ENCODE results near the gene ZDHHC20.

Gene ZDHHC20

GRCh38 chr13:21446656-21447055 is 12.4 kb downstream of the ZDHHC20 start:
- peaks cover 0 to 58% (median 36%) of the 10 kb centered on the region in 11 experiments; a peak in 19 of 22 replicates for H3K36me3 ChIP-seq
- no peak for TF ChIP-seq Cebpa-rat (IDR thresholded peaks at IDR 0.05)

GRCh38 chr13:21445759-21446158 is 13.3 kb downstream of the ZDHHC20 start:
- H3K27me3 ChIP-seq: no peaks in the 10 kb centered on the region
- no peak for TF ChIP-seq Cebpa-rat (IDR thresholded peaks at IDR 0.05)
- H3K4me1 ChIP-seq: peaks cover 0 to 42% (median 0%) of the 10 kb centered on the region in 10 experiments; a peak in 7 of 20 replicates
- no peak overlapping the region for H3K9ac ChIP-seq
- no peak overlapping the region for H3K4me3 ChIP-seq
- peaks cover 0 to 34% (median 7%) of the 10 kb centered on the region in 11 experiments; a peak in 8 of 22 replicates for H4K20me1 ChIP-seq
- peaks cover 0 to 80% (median 59%) of the 10 kb centered on the region in 11 experiments; a peak in 19 of 22 replicates for H3K9me3 ChIP-seq (replicated peaks in 1 of 11)
- H3K36me3 ChIP-seq: peaks cover 0 to 49% (median 30%) of the 10 kb centered on the region in 11 experiments; a peak in 20 of 22 replicates
- H3K27ac ChIP-seq: no peak overlapping the region
- no peak overlapping the region for H3K4me2 ChIP-seq

More at GRCh38 chr13:21446656-21447055, 12.4 kb downstream of the ZDHHC20 start:
- no peak overlapping the region for H3K27ac ChIP-seq
- H3K9me3 ChIP-seq (replicated peaks in 1 of 11): peaks cover 0 to 81% (median 61%) of the 10 kb centered on the region in 11 experiments; a peak in 20 of 22 replicates
- no peak overlapping the region for H3K4me3 ChIP-seq
- H3K27me3 ChIP-seq: no peaks in the 10 kb centered on the region
- no peak overlapping the region for H3K4me2 ChIP-seq
- peaks cover 0 to 34% (median 7%) of the 10 kb centered on the region in 11 experiments; a peak in 8 of 22 replicates for H4K20me1 ChIP-seq
- H3K9ac ChIP-seq: no peak overlapping the region
- H3K4me1 ChIP-seq: peaks cover 0 to 42% (median 0%) of the 10 kb centered on the region in 10 experiments; a peak in 7 of 20 replicates

- H3K27me3 ChIP-seq: no peaks in the 10 kb centered on the region
- no peak overlapping the region for H3K9ac ChIP-seq
- peaks cover 0 to 54% (median 34%) of the 10 kb centered on the region in 11 experiments; a peak in 20 of 22 replicates for H3K36me3 ChIP-seq
- TF ChIP-seq Cebpa-rat (IDR thresholded peaks at IDR 0.05): no peak
- peaks cover 0 to 34% (median 7%) of the 10 kb centered on the region in 11 experiments; a peak in 7 of 22 replicates for H4K20me1 ChIP-seq
- H3K27ac ChIP-seq: no peak overlapping the region
- no peak overlapping the region for H3K4me3 ChIP-seq
- H3K9me3 ChIP-seq (replicated peaks in 1 of 11): peaks cover 12 to 86% (median 67%) of the 10 kb centered on the region in 11 experiments
- H3K4me1 ChIP-seq: peaks cover 0 to 45% (median 0%) of the 10 kb centered on the region in 10 experiments; a peak in 7 of 20 replicates
- H3K4me2 ChIP-seq: peak overlapping the region in 2 of 11 experiments; percentile 9 to 38; a peak in 3 of 22 replicates
Measured at GRCh38 chr13:21443171-21443570, 15.9 kb downstream of the ZDHHC20 start.

- peaks cover 0 to 68% (median 56%) of the 10 kb centered on the region in 11 experiments; a peak in 20 of 22 replicates for H3K36me3 ChIP-seq
- TF ChIP-seq Cebpa-rat (IDR thresholded peaks at IDR 0.05): no peak
- H3K27me3 ChIP-seq: no peaks in the 10 kb centered on the region
- peak overlapping the region in 4 of 11 experiments; percentile 38 to 80 (median 58); a peak in 8 of 22 replicates for H3K4me2 ChIP-seq
- H3K4me1 ChIP-seq: peaks cover 0 to 63% (median 6%) of the 10 kb centered on the region in 10 experiments; a peak in 9 of 20 replicates
- peak overlapping the region in 5 of 11 experiments; percentile 15 to 79 (median 71); a peak in 8 of 22 replicates for H3K27ac ChIP-seq
- H3K9me3 ChIP-seq (replicated peaks in 1 of 11): peaks cover 49 to 99% (median 88%) of the 10 kb centered on the region in 11 experiments
- H3K4me3 ChIP-seq: no peak overlapping the region
- peak overlapping the region in 2 of 11 experiments; percentile 14 to 25; a peak in 2 of 22 replicates for H3K9ac ChIP-seq
- H4K20me1 ChIP-seq: no peaks in the 10 kb centered on the region; a peak in 1 of 22 replicates
Measured at GRCh38 chr13:21436582-21436981, 22.5 kb downstream of the ZDHHC20 start.

GRCh38 chr13:21435687-21436151 is 23.4 kb downstream of the ZDHHC20 start:
- Histone ChIP-seq H4K20me1 (no peaks in the 10 kb centered on the region; a peak in 1 of 22 replicates), H3K4me3 (peak overlapping the region in 1 of 10 experiments; percentile 15; a peak in 1 of 20 replicates), H3K27ac (peak overlapping the region in 5 of 11 experiments; percentile 56 to 79 (median 71); a peak in 9 of 22 replicates), H3K9ac (peak overlapping the region in 2 of 11 experiments; percentile 14 to 22; a peak in 4 of 22 replicates), H3K9me3 (replicated peaks in 1 of 11) (peaks cover 57 to 100% (median 96%) of the 10 kb centered on the region in 11 experiments), H3K27me3 (no peaks in the 10 kb centered on the region), H3K36me3 (peaks cover 1 to 75% (median 60%) of the 10 kb centered on the region in 11 experiments; a peak in 21 of 22 replicates), H3K4me1 (peaks cover 0 to 55% (median 6%) of the 10 kb centered on the region in 10 experiments; a peak in 9 of 20 replicates), H3K4me2 (peak overlapping the region in 5 of 11 experiments; percentile 38 to 80 (median 49); a peak in 10 of 22 replicates)
- no peak for TF ChIP-seq Cebpa-rat (IDR thresholded peaks at IDR 0.05)

GRCh38 chr13:21435231-21435630 is 23.9 kb downstream of the ZDHHC20 start:
- peak overlapping the region in 2 of 11 experiments; percentile 14 to 22; a peak in 3 of 22 replicates for H3K9ac ChIP-seq
- peak overlapping the region in 1 of 10 experiments; percentile 15; a peak in 1 of 20 replicates for H3K4me3 ChIP-seq
- no peaks in the 10 kb centered on the region for H3K27me3 ChIP-seq
- no peaks in the 10 kb centered on the region; a peak in 1 of 22 replicates for H4K20me1 ChIP-seq
- no peak for TF ChIP-seq Cebpa-rat (IDR thresholded peaks at IDR 0.05)
- H3K9me3 ChIP-seq (replicated peaks in 1 of 11): peaks cover 62 to 100% (median 98%) of the 10 kb centered on the region in 11 experiments
- H3K36me3 ChIP-seq: peaks cover 6 to 80% (median 65%) of the 10 kb centered on the region in 11 experiments
- peak overlapping the region in 4 of 11 experiments; percentile 38 to 80 (median 58); a peak in 8 of 22 replicates for H3K4me2 ChIP-seq
- peak overlapping the region in 5 of 11 experiments; percentile 56 to 79 (median 71); a peak in 9 of 22 replicates for H3K27ac ChIP-seq
- peaks cover 0 to 50% (median 6%) of the 10 kb centered on the region in 10 experiments; a peak in 9 of 20 replicates for H3K4me1 ChIP-seq

GRCh38 chr13:21434588-21434987 is 24.5 kb downstream of the ZDHHC20 start:
- Histone ChIP-seq H3K9ac (no peak overlapping the region), H3K9me3 (replicated peaks in 1 of 11) (peaks cover 69 to 100% (median 98%) of the 10 kb centered on the region in 11 experiments), H3K4me1 (peaks cover 0 to 43% (median 6%) of the 10 kb centered on the region in 10 experiments; a peak in 9 of 20 replicates), H3K27ac (peak overlapping the region in 4 of 11 experiments; percentile 67 to 79 (median 72); a peak in 7 of 22 replicates), H3K4me2 (peak overlapping the region in 2 of 11 experiments; percentile 75 to 80; a peak in 3 of 22 replicates), H3K27me3 (no peaks in the 10 kb centered on the region), H3K36me3 (peaks cover 10 to 84% (median 69%) of the 10 kb centered on the region in 11 experiments), H4K20me1 (no peaks in the 10 kb centered on the region; a peak in 1 of 22 replicates), H3K4me3 (no peak overlapping the region)
- no peak; a peak in 2 of 22 replicates for TF ChIP-seq Cebpa-rat (IDR thresholded peaks at IDR 0.05)

GRCh38 chr13:21429211-21429610 is 29.9 kb downstream of the ZDHHC20 start:
- TF ChIP-seq Cebpa-rat (IDR thresholded peaks at IDR 0.05): no peak
- peaks cover 54 to 93% (median 76%) of the 10 kb centered on the region in 11 experiments for H3K9me3 ChIP-seq (replicated peaks in 1 of 11)
- H3K4me3 ChIP-seq: no peak overlapping the region
- H4K20me1 ChIP-seq: no peaks in the 10 kb centered on the region
- peaks cover 14 to 55% (median 33%) of the 10 kb centered on the region in 11 experiments for H3K36me3 ChIP-seq
- H3K9ac ChIP-seq: no peak overlapping the region
- no peak overlapping the region for H3K4me2 ChIP-seq
- H3K27ac ChIP-seq: no peak overlapping the region
- peaks cover 0 to 7% (median 0%) of the 10 kb centered on the region in 10 experiments; a peak in 3 of 20 replicates for H3K4me1 ChIP-seq
- H3K27me3 ChIP-seq: no peaks in the 10 kb centered on the region

Measured in BLaER1 treated with 17β-estradiol and CSF1 and Interleukin-3, amounts not matched to agents 10 nM and 100 nM (cell line).